B cell (primary cell): ENCODE measurements around the gene MFSD2A.

ENCODE experiments used
- CTCF ChIP-seq: fragments of 200-600 bp; IDR thresholded peaks from one replicate; pipeline ENCODE4 v1.8.0; 2022; ENCODE audit warnings: antibody characterized with exemption, mild to moderate bottlenecking
- EZH2 ChIP-seq: IDR thresholded peaks from 2 replicates; pipeline ENCODE4 v1.6.1; 2012; ENCODE audit warnings: borderline replicate concordance, low read depth, mild to moderate bottlenecking, moderate library complexity, low read length; ENCODE audit not compliant: insufficient read depth, poor library complexity, severe bottlenecking

GRCh38 chr1:39964552-39964951, 9.6 kb downstream of the MFSD2A start:
- TF ChIP-seq CTCF (no peak), EZH2 (no peak)
